Loucy (cell line): Measurements from ENCODE around the gene ACY1.

Source experiments
- CTCF ChIP-seq: fragments of 200-600 bp; sonication (generic); conservative IDR thresholded peaks from 2 replicates; pipeline ENCODE4 v1.5.1; 2014; ENCODE audit warnings: mild to moderate bottlenecking, antibody characterized with exemption, low read length
- EZH2phosphoT487 ChIP-seq: fragments of 200-600 bp; IDR thresholded peaks from 2 replicates; pipeline ENCODE4 v1.6.1; 2018; ENCODE audit warnings: antibody characterized with exemption, mild to moderate bottlenecking, moderate library complexity, borderline replicate concordance

- TF ChIP-seq CTCF (no peak), EZH2phosphoT487 (no peak)
These were observed 42.5 kb upstream of the ACY1 start for GRCh38 chr3:51940648-51941462.
